Peyer's patch (tissue), 4 donors: ENCODE data around the gene RBM4B.

Experiments used
- POLR2A ChIP-seq, 2 donors: fragments of 450-650 bp; IDR thresholded peaks; one replicate each; pipeline ENCODE4 v1.5.1; 2017; ENCODE audit warnings: antibody characterized with exemption in 2 of 2, mild to moderate bottlenecking in 2 of 2, moderate library complexity in 2 of 2
- TF ChIP-seq, protein P1 (sequence below), 6 experiments: fragments of 450-650 bp in 4 of 6; fragments of 200-600 bp in 2 of 6; sonication (generic) in 1 of 6; IDR thresholded peaks; one replicate each; pipeline ENCODE4 v1.5.1; 2017 to 2019; ENCODE audit warnings: antibody characterized with exemption in 6 of 6, mild to moderate bottlenecking in 3 of 6, moderate library complexity in 1 of 6

DNA sequence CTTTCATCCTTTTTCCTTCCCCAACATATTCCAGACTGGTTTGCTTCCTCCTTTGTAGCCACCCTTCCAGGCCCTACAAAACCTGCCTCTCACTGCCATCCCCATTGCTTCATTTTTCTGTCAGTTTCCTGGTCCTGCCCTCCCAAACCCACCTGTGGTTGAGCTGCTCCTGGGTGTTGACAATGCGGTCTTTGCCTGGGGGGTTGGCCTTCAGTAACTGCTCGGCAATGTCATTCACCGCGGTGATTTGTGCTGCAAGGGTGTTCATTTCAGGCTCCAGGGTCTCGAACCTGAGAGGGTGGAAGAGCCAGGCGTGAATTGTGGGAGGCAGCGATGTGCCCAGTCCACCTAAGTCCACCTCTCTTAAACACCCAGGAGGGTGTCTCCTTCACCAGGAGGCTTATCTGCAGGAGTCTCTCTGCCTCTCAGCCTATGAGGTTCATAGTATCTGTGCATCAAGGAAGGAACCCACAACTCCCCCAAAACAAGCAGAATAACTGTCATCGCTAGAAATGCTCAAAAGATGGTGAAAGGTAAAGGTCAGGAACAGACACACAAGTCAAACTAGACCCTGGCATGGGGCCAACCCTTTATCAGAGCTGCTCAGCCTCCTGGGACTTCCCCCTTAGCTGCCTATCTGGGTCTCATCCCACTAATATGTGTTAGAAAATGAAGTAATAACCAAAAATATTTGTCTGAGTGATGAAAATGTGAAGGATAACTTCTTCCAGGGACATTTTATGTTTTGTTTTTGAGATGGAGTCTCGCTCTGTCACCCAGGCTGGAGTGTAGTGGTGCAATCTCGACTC is 23.9 kb upstream of the RBM4B start:
- TF ChIP-seq, protein P1, sequence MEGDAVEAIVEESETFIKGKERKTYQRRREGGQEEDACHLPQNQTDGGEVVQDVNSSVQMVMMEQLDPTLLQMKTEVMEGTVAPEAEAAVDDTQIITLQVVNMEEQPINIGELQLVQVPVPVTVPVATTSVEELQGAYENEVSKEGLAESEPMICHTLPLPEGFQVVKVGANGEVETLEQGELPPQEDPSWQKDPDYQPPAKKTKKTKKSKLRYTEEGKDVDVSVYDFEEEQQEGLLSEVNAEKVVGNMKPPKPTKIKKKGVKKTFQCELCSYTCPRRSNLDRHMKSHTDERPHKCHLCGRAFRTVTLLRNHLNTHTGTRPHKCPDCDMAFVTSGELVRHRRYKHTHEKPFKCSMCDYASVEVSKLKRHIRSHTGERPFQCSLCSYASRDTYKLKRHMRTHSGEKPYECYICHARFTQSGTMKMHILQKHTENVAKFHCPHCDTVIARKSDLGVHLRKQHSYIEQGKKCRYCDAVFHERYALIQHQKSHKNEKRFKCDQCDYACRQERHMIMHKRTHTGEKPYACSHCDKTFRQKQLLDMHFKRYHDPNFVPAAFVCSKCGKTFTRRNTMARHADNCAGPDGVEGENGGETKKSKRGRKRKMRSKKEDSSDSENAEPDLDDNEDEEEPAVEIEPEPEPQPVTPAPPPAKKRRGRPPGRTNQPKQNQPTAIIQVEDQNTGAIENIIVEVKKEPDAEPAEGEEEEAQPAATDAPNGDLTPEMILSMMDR (IDR thresholded peaks at IDR 0.05), result no peak
- TF ChIP-seq POLR2A (IDR thresholded peaks at IDR 0.05), result no peak
